ENCODE data around the gene MUS81. TPM values are rescaled to one million over a fixed set of nuclear protein-coding genes. Genes with fewer than 3 reads are reported as not detected.

MUS81 gene
- total RNA-seq, 1 donor from 2014 or later = 49.4 TPM

GRCh38 chr11:65857853-65858680 is 2.2 kb upstream of the MUS81 start, which contains the start of gene CFL1:
Gene CFL1 (minus strand): TSS chr11:65858180. CDS start chr11:65858099, 81 bp downstream.
- Histone ChIP-seq H3K4me1 (peaks cover 31% of the 10 kb centered on the region), H3K36me3 (peaks cover 47% of the 10 kb centered on the region), H3K9me3 (no peaks in the 10 kb centered on the region), H3K4me3 (peak within 1 kb of the TSS; percentile 98), H3K27ac (peak within 1 kb of the TSS; percentile 97), H3K27me3 (no peaks in the 10 kb centered on the region)
- ATAC-seq (peak; percentile 81), DNase-seq (peak; percentile 99)
- TF ChIP-seq, protein P1, sequence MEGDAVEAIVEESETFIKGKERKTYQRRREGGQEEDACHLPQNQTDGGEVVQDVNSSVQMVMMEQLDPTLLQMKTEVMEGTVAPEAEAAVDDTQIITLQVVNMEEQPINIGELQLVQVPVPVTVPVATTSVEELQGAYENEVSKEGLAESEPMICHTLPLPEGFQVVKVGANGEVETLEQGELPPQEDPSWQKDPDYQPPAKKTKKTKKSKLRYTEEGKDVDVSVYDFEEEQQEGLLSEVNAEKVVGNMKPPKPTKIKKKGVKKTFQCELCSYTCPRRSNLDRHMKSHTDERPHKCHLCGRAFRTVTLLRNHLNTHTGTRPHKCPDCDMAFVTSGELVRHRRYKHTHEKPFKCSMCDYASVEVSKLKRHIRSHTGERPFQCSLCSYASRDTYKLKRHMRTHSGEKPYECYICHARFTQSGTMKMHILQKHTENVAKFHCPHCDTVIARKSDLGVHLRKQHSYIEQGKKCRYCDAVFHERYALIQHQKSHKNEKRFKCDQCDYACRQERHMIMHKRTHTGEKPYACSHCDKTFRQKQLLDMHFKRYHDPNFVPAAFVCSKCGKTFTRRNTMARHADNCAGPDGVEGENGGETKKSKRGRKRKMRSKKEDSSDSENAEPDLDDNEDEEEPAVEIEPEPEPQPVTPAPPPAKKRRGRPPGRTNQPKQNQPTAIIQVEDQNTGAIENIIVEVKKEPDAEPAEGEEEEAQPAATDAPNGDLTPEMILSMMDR (IDR thresholded peaks at IDR 0.05) = no peak
- intact Hi-C loops (cut with DNase I) = no loop called here

- H3K27me3 ChIP-seq = no peaks in the 10 kb centered on the region
- peaks cover 47% of the 10 kb centered on the region for H3K36me3 ChIP-seq
- ATAC-seq = no peak
- no peaks in the 10 kb centered on the region for H3K9me3 ChIP-seq
- H3K27ac ChIP-seq = peak overlapping the region; percentile 97
- intact Hi-C loops (cut with DNase I) = no loop called here
- TF ChIP-seq, protein P1 (IDR thresholded peaks at IDR 0.05) = no peak
- peak overlapping the region; percentile 98 for H3K4me3 ChIP-seq
- H3K4me1 ChIP-seq = peaks cover 31% of the 10 kb centered on the region
- DNase-seq = no peak
Measured at GRCh38 chr11:65858681-65859087, 1.5 kb upstream of the MUS81 start.

DNA sequence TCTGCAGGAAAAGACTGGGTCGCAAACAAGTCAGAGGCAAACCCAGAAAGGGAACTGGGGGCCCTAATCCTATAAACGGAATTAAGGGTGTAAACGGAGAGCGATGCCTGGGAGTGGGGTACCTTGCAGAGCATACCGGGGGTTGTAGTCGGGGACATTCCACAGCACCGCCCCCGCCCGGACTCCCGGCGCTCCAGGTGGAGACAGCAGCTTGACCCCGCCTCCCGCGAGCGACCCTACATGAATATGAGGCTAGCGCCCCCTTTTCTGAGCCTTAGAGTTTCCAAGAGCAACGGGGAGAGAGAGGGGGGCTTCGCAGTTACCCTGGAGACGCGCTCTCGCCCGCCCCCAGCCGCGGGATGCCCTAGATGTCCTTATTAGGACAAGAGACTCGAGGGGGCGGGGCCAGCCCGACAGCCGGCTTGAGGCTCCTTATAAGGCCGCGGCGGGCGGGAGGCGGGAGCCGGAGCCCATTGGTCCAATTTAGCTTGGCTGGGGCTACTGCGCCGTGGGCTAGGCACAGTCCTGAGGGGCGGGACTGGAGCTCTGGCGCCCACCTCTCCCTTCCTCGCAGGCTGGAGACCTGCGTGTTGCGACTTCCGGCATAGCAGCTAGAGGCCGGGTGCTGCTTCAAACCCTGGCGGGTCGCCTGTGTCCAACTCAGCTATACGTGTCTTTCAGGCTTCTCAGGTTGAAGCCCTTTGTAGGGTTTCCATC is 980 bp upstream of the MUS81 start:
- TF ChIP-seq, protein P1 (IDR thresholded peaks at IDR 0.05) = peak; percentile 29
- peaks cover 47% of the 10 kb centered on the region for H3K36me3 ChIP-seq
- intact Hi-C loops (cut with DNase I) = no loop called here
- ATAC-seq = peak; percentile 72
- peak overlapping the region; percentile 97 for H3K27ac ChIP-seq
- no peaks in the 10 kb centered on the region for H3K27me3 ChIP-seq
- H3K4me1 ChIP-seq = peaks cover 31% of the 10 kb centered on the region
- peak; percentile 99 for DNase-seq
- no peaks in the 10 kb centered on the region for H3K9me3 ChIP-seq
- H3K4me3 ChIP-seq = peak overlapping the region; percentile 98

- ATAC-seq (no peak), DNase-seq (no peak)
- TF ChIP-seq, protein P1 (IDR thresholded peaks at IDR 0.05) = no peak
- Histone ChIP-seq H3K4me1 (peaks cover 31% of the 10 kb centered on the region), H3K27me3 (no peaks in the 10 kb centered on the region), H3K4me3 (peak overlapping the region; percentile 98), H3K9me3 (no peaks in the 10 kb centered on the region), H3K27ac (peak overlapping the region; percentile 97), H3K36me3 (peaks cover 47% of the 10 kb centered on the region)
- intact Hi-C loops (cut with DNase I) = no loop called here
Measured at GRCh38 chr11:65859812-65860277, 388 bp upstream of the MUS81 start.

DNA sequence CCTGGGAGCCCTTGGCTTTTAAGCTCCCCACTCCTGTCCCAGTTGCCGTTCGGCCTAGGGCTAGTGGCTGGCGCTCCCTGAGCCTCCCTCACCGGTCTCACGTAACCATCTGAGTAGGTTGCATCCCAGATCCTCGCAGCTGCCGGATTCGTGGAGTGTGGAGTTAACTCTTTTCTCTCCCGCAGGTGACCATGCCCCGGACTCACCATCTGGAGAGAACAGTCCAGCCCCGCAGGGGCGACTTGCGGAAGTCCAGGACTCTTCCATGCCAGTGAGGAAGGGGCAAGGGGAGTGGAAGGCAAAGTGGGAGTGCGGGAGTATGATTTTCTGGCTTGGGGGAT is 902 bp downstream of the MUS81 start:
- ATAC-seq = no peak
- TF ChIP-seq, protein P1 (IDR thresholded peaks at IDR 0.05) = no peak
- no peak for DNase-seq
- no peaks in the 10 kb centered on the region for H3K9me3 ChIP-seq
- peaks cover 47% of the 10 kb centered on the region for H3K36me3 ChIP-seq
- no peaks in the 10 kb centered on the region for H3K27me3 ChIP-seq
- intact Hi-C loops (cut with DNase I) = no loop called here
- H3K4me1 ChIP-seq = peaks cover 27% of the 10 kb centered on the region
- H3K27ac ChIP-seq = peak overlapping the region; percentile 97
- H3K4me3 ChIP-seq = peak overlapping the region; percentile 98
